ENCODE data around the gene TMEM184C.

GRCh38 chr4:147625733-147626132 lies 8.5 kb downstream of the TMEM184C start:
- TF ChIP-seq CTCF (conservative IDR thresholded peaks at IDR 0.05 in 1 of 2, IDR thresholded peaks at IDR 0.05 in 1 of 2; ENCODE audit: low read depth in 1 of 2, low read length in 2 of 2), result no peak
- TF ChIP-seq EZH2 (IDR thresholded peaks at IDR 0.05; ENCODE audit: low read length, missing control alignments), result no peak
